GM19238 (cell line): ENCODE measurements around the gene TBC1D3I.
"Not testable (repeated sequence)": the region's sequence is repeated elsewhere in the genome, so short reads cannot be mapped to it uniquely, and the experiment has no call there.

ENCODE experiments used
- DNase-seq: peaks from one replicate; pipeline ENCODE4 v3.0.0; 2011; ENCODE audit warnings: low spot score; ENCODE audit not compliant: insufficient read length

The TBC1D3I gene

DNA sequence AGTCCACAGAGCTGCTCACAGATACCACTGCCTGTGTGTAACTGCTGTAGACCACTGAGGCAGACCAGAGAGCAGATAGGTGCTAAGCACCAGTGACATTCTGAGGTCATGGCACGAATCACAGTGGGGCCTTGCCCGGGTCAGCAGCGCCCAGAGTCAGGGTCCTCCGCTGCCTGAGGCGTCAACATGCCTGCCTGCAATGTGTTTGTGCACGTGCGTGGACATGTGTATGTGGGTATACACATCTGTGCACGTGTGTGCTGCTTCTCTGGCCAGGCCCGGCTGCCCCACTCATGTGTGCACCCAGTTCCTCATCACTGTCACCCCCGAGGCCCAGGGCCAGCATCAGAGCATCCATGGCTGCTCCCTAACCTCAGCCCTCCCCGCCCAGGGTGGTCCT is at the start of gene TBC1D3I:
TBC1D3I (minus strand) TSS at position 101 of the 400 bp plus-strand sequence. CDS start 1,585 bp downstream, outside the sequence.
- DNase-seq, result not testable (repeated sequence)

DNA sequence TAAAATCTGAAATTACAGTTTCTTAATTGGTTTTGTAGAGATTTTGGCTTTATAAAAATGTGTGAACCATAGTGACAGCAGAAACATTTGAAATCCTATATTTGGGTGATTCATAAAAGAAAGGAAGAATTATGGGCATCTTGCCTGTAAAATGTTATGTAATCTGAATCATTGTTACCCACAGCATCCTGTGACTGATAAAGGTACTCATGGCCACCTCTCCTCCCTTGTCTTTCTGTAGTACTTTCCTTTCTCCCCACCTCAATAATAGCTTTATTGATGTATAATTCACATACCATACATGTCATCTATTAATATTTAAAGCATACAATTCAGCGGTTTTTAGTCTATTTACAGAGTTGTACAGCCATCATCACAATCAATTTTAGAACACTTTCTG is 30.8 kb upstream of the TBC1D3I start:
- not testable (repeated sequence) for DNase-seq

DNA sequence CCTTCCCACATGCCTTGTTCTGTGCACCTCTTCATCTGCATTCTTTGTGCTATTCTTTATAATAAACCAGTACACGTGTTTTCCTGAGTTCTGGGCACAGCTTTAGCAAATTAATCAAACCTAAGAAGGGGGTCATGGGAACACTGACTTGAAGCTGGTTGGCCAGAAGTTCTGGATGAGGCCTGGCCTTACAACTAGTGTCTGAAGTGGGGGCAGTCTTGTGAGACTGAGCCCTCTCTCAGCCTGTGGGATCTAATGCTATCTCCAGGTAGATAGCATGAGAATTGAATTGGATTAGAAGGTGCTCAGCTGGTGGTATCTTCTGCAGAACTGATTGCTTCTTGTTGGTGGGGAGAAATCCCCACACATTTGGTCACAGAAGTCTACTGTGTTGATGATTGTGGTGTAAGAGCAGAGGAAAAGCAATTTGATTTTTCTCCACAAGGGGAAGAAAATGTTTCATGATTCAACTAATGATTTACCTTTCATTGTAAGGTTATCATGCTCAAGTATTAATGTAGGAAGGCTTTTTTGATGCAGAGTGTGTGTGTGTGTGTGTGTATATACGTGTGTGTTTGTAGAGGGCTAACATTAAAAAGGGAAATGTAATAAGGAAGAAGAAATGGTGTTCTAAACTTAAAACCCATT is 25.7 kb upstream of the TBC1D3I start:
- not testable (repeated sequence) for DNase-seq

DNA sequence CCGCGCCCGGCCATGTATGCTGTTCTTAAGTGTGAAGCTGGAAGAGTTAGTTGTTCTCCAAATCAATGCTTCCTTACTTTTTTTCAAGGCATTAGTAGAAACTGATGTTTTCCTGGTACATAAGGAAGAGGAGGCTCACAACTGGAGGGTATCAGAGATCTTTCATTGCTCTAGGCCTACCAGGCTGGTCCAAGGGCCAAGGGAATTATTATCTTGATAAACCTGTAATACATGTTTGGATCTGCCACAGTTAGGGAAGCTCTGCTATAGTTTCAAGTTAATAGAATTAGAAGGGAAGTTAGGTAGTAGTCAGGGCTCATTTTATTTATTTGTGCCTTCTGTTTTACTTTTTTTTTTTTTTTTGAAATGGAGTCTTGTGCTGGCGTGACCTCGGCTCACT is 19.8 kb upstream of the TBC1D3I start:
- DNase-seq, result not testable (repeated sequence)

DNA sequence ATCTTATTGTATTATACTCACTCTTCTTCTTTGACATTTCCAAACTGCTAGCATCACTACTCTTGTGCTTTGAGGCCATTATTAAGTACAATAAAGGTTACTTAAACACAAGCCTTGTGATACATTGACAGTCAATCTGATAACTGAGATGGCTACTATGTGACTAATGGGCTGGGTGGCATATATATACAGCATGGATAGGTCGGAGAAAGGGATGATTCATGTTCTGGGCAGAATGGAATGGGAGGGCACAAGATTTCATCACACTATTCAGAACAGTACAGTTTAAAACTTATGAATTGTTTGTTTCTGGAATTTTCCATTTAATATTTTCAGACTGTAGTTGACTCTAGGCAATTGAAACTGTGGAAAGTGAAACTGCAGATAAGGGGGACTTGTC is 18.9 kb upstream of the TBC1D3I start:
- DNase-seq, result not testable (repeated sequence)

DNA sequence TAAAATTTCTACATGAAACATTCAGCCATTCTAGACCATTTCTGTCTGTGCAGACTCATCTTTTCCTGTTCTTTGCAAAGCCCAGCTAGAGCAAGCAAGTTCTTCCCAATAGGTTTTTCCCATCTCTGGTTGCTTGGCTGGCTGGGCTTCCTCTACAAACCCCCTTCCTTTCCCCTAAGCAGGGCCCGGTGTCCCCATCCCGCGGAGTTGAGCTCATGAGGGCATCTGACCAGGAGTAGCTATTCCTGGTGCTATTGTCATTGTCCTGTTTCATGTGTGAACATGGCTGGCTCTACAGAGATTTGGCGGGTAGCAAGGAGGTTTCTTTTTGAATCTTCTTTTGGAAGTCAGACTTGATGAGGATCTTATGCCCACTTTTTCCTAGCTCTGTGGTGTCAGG is 22.3 kb downstream of the TBC1D3I start:
- DNase-seq, result not testable (repeated sequence)

DNA sequence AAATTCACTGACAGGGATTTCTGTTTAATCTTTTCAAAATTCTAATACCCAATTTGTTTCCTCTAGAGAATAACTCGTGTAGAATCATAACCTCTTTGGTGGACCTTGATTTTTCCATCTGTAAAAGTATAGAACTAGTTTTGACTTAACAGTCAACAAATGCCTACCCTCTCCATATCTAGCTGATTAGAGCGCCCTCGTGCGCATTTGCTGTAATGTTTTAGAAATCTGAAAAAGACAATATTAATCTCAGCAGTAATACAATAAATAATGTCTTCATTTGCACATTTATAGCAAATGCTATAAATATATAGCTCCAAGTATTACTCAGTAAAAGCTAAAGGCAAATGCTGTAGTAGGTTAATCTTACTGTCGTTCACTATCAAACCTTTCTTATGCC is 34.7 kb downstream of the TBC1D3I start:
- not testable (repeated sequence) for DNase-seq

DNA sequence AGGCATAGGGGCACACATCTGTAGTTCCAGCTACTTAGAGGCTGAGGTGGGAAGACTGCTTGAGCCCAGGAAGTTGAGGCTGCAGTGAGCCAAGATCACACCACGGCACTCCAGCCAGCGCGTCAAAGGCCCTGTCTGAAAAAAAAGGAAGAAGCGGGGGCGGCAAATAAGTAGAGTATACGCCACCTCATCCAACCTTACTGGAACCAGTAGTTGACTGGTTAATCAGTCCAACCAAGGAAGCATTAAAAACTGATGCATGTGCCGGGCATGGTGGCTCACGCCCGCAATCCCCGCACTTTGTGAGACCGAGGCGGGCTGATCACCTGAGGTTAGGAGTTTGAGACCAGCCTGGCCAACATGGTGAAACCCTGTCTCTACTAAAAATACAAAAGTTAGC is 41.4 kb downstream of the TBC1D3I start:
- not testable (repeated sequence) for DNase-seq

DNA sequence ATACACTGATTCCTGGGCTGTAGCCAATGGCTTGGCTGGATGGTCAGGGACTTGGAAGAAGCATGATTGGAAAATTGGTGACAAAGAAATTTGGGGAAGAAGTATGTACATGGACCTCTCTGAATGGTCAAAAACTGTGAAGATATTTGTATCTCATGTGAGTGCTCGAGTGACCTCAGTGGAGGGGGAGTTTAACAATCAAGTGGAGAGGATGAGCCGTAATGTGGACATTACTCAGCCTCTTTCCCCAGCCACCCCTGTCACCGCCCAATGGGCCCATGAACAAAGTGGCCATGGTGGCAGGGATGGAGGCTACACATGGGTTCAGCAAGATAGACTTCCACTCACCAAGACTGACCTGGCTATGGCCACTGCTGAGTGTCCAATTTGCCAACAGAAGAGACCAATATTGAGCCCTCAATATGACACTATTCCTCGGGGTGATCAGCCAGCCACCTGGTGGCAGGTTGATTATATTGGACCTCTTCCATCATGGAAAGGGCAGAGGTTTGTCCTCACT is 42.7 kb downstream of the TBC1D3I start:
- not testable (repeated sequence) for DNase-seq

DNA sequence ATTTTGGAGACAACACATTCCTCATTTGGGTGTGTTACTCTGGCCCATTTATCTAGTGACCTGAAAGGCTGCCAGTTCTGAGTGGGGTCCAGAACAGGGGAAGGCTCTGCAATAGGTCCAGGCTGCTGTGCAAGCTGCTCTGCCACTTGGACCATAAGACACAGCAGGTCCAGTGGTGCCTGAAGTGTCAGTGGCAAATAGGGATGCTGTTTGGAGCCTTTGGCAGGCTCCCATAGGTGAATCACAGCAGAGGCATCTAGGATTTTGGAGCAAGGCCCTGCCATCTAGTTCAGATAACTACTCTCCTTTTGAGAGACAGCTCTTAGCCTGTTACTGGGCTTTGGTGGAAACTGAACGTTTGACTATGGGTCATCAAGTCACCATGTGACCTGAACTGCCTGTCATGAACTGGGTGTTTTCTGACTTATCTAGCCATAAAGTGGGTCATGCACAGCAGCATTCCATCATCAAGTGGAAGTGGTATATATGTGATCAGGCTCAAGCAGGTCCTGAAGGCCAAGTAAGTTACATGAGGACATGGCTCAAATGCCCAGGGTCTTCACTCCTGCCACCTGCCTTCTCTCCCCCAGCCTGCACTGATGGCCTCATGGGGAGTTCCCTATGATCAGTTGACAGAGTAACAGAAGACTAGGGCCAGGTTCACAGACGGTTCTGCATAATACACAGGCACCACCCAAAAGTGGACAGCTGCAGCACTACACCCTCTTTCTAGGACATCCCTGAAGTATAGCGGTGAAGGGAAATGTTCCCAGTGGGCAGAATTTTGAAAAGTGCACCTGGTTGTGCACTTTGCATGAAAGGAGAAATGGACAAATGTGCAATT is 43.4 kb downstream of the TBC1D3I start:
- not testable (repeated sequence) for DNase-seq

DNA sequence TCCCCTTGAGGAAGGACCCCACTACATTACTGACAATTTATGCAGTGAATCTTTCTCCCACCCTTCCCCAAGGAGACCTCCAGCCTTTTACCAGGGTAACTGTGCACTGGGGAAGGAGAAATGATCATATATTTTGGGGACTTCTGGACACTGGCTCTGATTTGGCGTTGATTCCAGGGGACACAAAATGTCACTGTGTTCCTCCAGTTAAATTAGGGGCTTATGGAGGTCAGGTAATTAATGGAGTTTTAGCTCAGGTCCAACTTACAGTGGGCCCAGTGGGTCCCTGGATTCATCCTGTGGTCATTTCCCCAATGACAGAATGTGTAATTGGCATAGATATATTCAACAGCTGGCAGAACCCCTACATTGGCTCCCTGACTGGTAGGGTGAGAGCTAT is 44.8 kb downstream of the TBC1D3I start:
- not testable (repeated sequence) for DNase-seq

DNA sequence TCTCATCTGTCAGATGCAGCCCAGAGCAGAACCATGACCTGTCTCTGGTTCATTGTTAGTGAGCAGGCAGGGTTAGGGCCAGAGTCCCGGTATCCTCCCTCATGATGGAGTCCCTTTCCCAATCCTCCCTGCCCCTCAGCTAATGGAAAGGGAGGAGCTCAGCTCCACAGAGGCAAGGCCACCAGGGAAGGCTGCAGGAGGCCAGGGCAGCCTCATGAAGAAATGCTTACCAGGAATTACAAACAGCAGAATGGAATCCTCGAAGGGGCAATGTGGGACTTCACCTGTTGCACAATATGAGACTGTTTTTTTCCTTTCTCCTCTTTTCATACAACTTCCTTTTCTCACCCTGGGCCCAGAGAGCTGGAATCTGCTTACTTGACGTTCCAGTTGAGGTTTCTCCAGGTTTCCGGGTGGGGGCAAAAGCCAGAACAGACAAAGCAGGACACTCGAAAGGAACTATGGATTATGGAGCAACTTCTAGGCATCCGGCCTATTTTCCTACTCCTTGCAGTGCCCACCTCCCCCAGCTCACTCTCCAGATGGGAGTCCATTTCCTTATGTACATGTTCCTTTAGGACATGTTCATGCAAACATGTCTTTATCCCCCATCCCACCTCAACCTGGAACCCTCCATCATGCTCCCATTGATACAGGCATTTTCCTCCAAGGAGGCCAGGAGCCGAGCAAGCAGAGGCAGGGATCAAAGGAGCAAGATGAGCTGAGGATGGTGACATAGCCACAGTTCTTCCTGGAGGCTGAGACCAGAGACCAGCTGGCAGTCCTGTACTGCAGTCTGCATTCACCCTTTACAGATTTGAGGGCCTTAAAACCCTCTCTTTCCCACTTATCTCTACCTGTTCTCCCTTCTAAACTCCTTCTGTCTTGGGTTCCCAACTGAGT is 48.7 kb downstream of the TBC1D3I start:
- DNase-seq, result not testable (repeated sequence)

DNA sequence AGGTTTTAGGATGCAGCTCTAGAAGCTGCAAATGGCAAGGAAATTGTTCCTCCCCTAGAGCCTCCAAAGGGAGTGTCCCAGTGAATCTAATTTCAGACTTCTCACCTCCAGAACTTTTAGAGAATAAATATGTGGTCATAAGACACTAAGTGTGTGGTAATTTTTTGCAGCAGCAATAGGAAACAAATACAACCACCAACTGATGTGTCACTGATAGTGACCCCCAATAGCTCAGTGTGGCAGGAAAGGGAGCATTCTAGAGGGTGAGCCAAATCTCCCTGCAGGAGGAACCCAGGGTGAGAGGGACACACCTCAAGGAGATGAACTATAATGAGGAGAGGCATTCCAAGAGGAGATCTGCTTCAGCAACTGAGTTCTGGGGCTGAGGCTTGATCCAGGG is 49.5 kb downstream of the TBC1D3I start:
- no peak for DNase-seq

DNA sequence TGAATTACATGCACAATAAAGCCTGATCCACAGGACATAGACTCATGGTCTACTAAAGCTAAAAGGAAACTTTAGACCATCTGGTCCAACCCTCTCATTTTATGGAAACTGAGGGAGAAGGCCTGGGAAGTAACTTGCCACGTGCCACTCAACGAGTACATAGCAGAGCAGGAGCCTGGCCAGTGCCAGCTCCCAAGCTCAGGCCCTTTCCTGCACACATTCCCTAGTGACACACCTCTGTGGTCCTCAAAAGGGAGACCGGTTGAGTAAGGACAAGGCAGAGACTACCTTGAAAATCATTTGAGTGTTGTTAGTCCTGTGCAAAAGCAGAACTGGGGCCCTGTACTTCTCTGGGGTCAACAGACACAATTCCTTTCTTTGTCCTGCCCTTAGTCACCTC is 50.7 kb downstream of the TBC1D3I start:
- no peak for DNase-seq

DNA sequence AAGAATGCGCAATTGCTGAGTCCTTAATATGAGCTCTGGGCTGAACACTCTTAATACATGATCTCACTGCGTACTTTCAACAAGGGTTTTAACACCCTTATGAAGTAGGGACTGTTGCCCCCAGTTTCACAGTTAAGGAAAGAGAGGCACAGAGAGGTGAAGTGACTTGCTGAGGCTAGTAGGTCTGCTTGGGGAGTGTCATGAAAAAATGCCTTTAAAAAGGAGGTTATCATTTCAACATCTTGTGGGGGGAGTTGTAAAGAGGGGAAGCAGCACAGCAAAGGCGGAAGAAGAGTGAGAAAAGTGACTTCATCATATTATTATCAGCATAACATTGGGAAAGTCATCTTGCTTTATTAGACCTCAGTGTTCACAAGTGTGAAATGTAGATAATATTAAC is 51.4 kb downstream of the TBC1D3I start:
- DNase-seq, result no peak

DNA sequence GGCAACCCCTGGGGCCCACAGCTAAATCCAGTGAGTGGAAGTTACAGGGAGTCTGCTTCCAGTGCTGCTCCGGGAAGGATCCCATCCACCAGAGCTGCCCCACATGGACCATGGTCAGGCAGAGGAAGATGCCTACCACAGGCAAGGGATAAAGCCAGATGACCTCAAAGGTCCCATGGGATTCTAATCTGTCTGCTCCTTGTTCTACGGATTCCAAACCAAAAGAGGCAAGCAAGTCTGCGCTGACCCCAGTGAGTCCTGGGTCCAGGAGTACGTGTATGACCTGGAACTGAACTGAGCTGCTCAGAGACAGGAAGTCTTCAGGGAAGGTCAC is 52.1 kb downstream of the TBC1D3I start:
- DNase-seq, result no peak

DNA sequence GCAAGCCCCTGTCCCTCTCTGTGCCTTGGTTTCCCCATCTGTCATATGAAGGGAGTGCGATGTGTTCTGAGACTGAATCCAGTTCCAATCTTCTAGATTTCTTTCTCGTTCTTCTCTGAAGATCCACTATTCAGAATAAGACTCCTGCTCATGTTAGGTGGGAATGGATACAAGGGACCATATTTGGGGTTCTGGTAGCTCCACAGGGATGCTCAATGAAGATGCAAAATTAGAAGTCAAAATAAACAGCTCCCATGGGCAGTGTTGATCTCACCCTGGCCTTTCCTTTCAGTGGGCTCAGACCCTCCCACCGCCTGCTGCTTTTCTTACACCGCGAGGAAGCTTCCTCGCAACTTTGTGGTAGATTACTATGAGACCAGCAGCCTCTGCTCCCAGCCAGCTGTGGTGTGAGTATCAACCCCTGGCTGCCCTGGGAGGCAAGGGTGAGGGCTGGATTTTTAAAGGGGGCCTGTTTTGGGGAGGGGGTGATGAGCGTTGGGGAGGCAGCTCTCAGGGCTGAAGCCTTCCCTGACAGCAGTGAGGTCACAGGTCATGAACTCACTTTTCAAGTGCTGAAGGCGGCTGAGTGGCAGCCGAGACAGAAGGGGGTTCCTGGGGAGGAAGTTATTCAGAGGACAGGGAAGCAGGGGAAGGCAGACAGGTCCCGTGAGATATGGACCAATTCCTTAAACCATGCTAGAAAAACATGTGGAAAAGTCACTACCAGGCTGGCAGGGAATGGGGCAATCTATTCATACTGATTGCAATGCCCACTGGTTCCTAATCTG is 52.7 kb downstream of the TBC1D3I start:
- DNase-seq, result not testable (repeated sequence)

DNA sequence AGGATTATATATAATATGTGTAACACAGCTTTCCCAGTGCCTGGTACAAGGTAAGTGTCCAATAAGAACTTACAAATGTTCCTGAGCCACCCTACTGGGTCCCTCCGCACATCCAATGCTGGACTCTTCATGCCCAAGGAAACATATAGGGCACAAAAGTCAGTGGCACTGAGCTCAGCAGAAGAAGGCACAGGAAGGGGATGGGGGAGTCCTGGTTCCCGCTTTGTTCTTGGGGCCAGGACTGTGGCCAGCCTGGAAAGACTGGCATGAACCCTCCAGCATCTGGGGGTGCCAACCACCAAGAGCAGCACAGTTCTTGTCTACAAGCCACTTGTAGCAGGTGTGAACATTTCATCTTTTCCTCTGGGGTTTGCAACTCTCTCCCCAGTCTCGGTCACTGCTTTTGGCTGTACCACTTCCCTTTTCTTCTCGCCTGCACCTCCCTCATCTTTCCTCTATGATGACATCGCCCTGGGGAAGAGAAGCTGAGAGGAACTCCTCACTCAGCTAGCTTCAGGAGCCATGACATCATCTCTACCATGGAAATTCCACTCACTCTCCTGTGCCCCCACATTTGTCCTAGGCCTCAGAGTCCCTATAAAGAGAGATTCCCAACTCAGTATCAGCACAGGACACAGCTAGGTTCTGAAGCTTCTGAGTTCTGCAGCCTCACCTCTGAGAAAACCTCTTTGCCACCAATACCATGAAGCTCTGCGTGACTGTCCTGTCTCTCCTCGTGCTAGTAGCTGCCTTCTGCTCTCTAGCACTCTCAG is 53.7 kb downstream of the TBC1D3I start, which contains the start of gene CCL4L2:
CCL4L2 (plus strand) TSS at position 625 of the 773 bp plus-strand sequence.
- not testable (repeated sequence) for DNase-seq

DNA sequence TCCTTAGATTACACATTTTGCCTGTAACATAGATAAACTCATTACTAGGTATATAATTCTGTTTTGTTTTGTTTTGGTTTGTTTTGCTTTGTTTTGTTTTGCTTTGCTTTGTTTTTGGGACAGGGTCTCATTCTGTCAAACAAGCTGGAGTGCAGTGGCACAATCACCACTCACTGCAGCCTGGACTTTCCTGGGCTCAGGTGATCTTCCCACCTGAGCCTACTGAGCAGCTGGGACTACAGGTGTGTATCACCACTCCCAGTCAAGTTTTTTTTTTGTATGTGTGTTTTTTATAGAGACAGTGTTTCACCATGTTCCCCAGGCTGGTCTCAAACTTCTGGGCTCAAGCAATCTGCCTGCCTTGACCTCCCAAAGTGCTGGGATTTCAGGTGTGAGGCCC is 54.8 kb downstream of the TBC1D3I start:
- DNase-seq, result no peak

DNA sequence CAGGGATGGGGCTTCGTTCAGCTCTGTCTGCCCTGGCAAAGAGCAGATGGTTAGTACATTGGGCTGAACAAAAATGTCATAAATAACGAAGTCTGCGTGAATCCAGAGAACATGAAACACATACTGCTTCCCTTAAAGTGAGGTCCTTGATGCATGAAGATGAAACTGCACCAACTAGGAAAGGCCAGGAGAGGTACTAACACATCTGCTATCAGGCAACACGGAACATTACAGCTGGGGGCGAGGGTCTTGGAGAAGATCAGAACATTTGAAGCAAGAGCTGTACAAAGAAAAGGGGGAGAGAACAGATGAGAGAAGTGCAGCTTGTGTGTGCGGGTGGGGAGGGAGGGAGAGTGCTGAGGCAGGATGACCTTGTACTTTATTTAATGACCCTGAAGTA is 57.0 kb downstream of the TBC1D3I start:
- not testable (repeated sequence) for DNase-seq
